Body of pancreas (tissue), 4 donors: ENCODE measurements around the gene C1QTNF1. TPM values are rescaled to one million over a fixed set of nuclear protein-coding genes. Genes with fewer than 3 reads are reported as not detected.
A peak's percentile ranks its signal among the peaks of the same experiment; 100 is the strongest.

Source experiments
- ATAC-seq: fragments of 150-250 bp; one replicate; pipeline ENCODE4 v1.9.1; 2016
- DNase-seq, 4 donors: peaks; one replicate each; pipeline ENCODE4 v3.0.0-alpha.2; 2019
- H3K27ac ChIP-seq, 4 donors: fragments of 200-600 bp; sonication (generic); 1 replicate in 3 of 4; 2 replicates in 1 of 4; pipeline versions ENCODE4 v1.5.1 to v1.6.1; 2016 to 2019; ENCODE audit warnings: mild to moderate bottlenecking in 1 of 4, mixed read lengths in 1 of 4, moderate library complexity in 1 of 4
- H3K27me3 ChIP-seq, 2 donors: fragments of 200-600 bp; sonication (generic); one replicate each; pipeline ENCODE4 v1.6.0; 2016; ENCODE audit warnings: mild to moderate bottlenecking in 1 of 2
- H3K36me3 ChIP-seq, 2 donors: fragments of 200-600 bp; sonication (generic); replicated peaks in 1 of 2; 2 replicates each; pipeline ENCODE4 v1.5.1; 2016; ENCODE audit warnings: low read depth in 2 of 2; ENCODE audit not compliant: insufficient read depth in 1 of 2
- H3K4me1 ChIP-seq: fragments of 200-600 bp; sonication (generic); one replicate; pipeline ENCODE4 v1.6.0; 2016
- H3K4me3 ChIP-seq, 2 donors: fragments of 200-600 bp; sonication (generic); 1 replicate in 1 of 2; 2 replicates in 1 of 2; pipeline ENCODE4 v1.5.1; 2016 to 2019
- H3K9me3 ChIP-seq, 3 donors: fragments of 200-600 bp; sonication (generic); 1 replicate in 2 of 3; 2 replicates in 1 of 3; pipeline ENCODE4 v1.5.1; 2016
- CTCF ChIP-seq, 7 experiments: fragments of 450-650 bp in 4 of 7; fragments of 200-600 bp in 3 of 7; sonication (generic) in 3 of 7; IDR thresholded peaks; one replicate each; pipeline ENCODE4 v1.5.1; 2016 to 2019; ENCODE audit warnings: antibody characterized with exemption in 7 of 7
- POLR2A ChIP-seq, 3 donors: fragments of 450-650 bp; IDR thresholded peaks; one replicate each; pipeline ENCODE4 v1.6.1; 2016; ENCODE audit warnings: antibody characterized with exemption in 3 of 3, mild to moderate bottlenecking in 2 of 3
- WGBS, 2 donors: methylation state at CpG; one replicate each; pipeline ENCODE4 v1.1.5; 2017; 5-methylcytosine and 5-hydroxymethylcytosine counted together
- intact Hi-C: fragments of 100-400 bp; cut with DNase I; formaldehyde crosslinking; loops from one replicate; pipeline ENCODE4 v1.15.1; 2023
- total RNA-seq, 2 donors: library from RNA; depleted of rRNA; stranded (reverse); fragments of >200 nt; gene quantifications; one replicate each; pipeline ENCODE4 v1.1.0, GENCODE V29; 2016

C1QTNF1 gene
- total RNA-seq, 2 donors from 2014 or later, result 8.3 to 50.1 TPM

GRCh38 chr17:79005063-79005861 is 18.7 kb upstream of the C1QTNF1 start:
- H3K36me3 ChIP-seq, result no peaks in the 10 kb centered on the region
- intact Hi-C loops, result no loop called here
- ATAC-seq (peak; percentile 47), DNase-seq (peak; percentile 49 to 86 (median 75))
- no peaks in the 10 kb centered on the region for H3K27me3 ChIP-seq
- no peak overlapping the region for H3K4me3 ChIP-seq
- TF ChIP-seq CTCF (IDR thresholded peaks at IDR 0.05), result no peak
- peak in 2 of 3 donors; percentile 26 to 27 for TF ChIP-seq POLR2A (IDR thresholded peaks at IDR 0.05)
- no peaks in the 10 kb centered on the region for H3K9me3 ChIP-seq
- 28 to 29% methylated on average over 12 of the region's 12 CpGs for WGBS, 2 donors
- peaks cover 47% of the 10 kb centered on the region for H3K4me1 ChIP-seq
- H3K27ac ChIP-seq, result peak overlapping the region; percentile 58 to 70 (median 60)

- H3K4me1 ChIP-seq, result peaks cover 49% of the 10 kb centered on the region
- DNase-seq (no peak), ATAC-seq (no peak)
- TF ChIP-seq POLR2A (IDR thresholded peaks at IDR 0.05) (no peak), CTCF (IDR thresholded peaks at IDR 0.05) (no peak)
- peak overlapping the region; percentile 58 to 70 (median 60) for H3K27ac ChIP-seq
- intact Hi-C loops, result no loop called here
- no peak overlapping the region for H3K4me3 ChIP-seq
- WGBS, 2 donors, result 81 to 83% methylated on average over 8 of the region's 8 CpGs
- no peaks in the 10 kb centered on the region for H3K36me3 ChIP-seq
- no peaks in the 10 kb centered on the region for H3K27me3 ChIP-seq
- no peaks in the 10 kb centered on the region for H3K9me3 ChIP-seq
Measured at GRCh38 chr17:79006046-79006445, 17.9 kb upstream of the C1QTNF1 start.

- H3K9me3 ChIP-seq, result no peaks in the 10 kb centered on the region
- intact Hi-C loops, result no loop called here
- TF ChIP-seq CTCF (IDR thresholded peaks at IDR 0.05) (no peak), POLR2A (IDR thresholded peaks at IDR 0.05) (no peak)
- DNase-seq, result no peak
- H3K27me3 ChIP-seq, result no peaks in the 10 kb centered on the region
- H3K4me1 ChIP-seq, result peaks cover 49% of the 10 kb centered on the region
- no peaks in the 10 kb centered on the region for H3K36me3 ChIP-seq
- no peak overlapping the region for H3K4me3 ChIP-seq
- ATAC-seq, result no peak
- peak overlapping the region in 1 of 4 donors; percentile 59 for H3K27ac ChIP-seq
- 86 to 87% methylated on average over 19 of the region's 19 CpGs for WGBS, 2 donors
Measured at GRCh38 chr17:79006794-79007503, 17.0 kb upstream of the C1QTNF1 start.

- H3K4me3 ChIP-seq, result no peak overlapping the region
- no peaks in the 10 kb centered on the region for H3K36me3 ChIP-seq
- WGBS, 2 donors, result 79 to 80% methylated on average over 15 to 21 of the region's 21 CpGs
- intact Hi-C loops, result no loop called here
- H3K4me1 ChIP-seq, result peaks cover 49% of the 10 kb centered on the region
- no peaks in the 10 kb centered on the region for H3K27me3 ChIP-seq
- no peaks in the 10 kb centered on the region for H3K9me3 ChIP-seq
- peak overlapping the region in 1 of 4 donors; percentile 88 for H3K27ac ChIP-seq
- DNase-seq (no peak), ATAC-seq (no peak)
- no peak for TF ChIP-seq POLR2A (IDR thresholded peaks at IDR 0.05)
- TF ChIP-seq CTCF (IDR thresholded peaks at IDR 0.05), result no peak
Measured at GRCh38 chr17:79007504-79008381, 16.2 kb upstream of the C1QTNF1 start.
